ENCODE results near the gene CBX7. TPM values are rescaled to one million over a fixed set of nuclear protein-coding genes. Genes with fewer than 3 reads are reported as not detected.

CBX7 gene
- total and polyA plus RNA-seq, 2 experiments from 2014 or later, result 2.5 to 10.4 TPM

GRCh38 chr22:39150848-39151215, 1.6 kb downstream of the CBX7 start:
- Histone ChIP-seq H3K36me3 (ENCODE audit: low read depth) (no peaks in the 10 kb centered on the region), H3F3A (ENCODE audit: insufficient read depth) (peaks cover 8% of the 10 kb centered on the region; the same call in 1 of the 2 replicates), H3K27me3 (replicated peaks; ENCODE audit: insufficient read depth) (peaks cover 25% of the 10 kb centered on the region), H3K79me2 (ENCODE audit: insufficient read depth) (no peaks in the 10 kb centered on the region), H3K4me2 (ENCODE audit: unreplicated experiment) (no peak overlapping the region), H3K9ac (no peak overlapping the region), H3K4me1 (ENCODE audit: insufficient read depth) (peaks cover 3% of the 10 kb centered on the region; the same call in 1 of the 2 replicates), H3K4me3 (no peak overlapping the region), H3K9me2 (ENCODE audit: insufficient read depth) (no peaks in the 10 kb centered on the region), H2AFZ (no peak overlapping the region), H3K27ac (no peak overlapping the region), H4K20me1 (ENCODE audit: insufficient read depth) (no peaks in the 10 kb centered on the region), H3K9me3 (ENCODE audit: low read depth) (no peaks in the 10 kb centered on the region)
- TF ChIP-seq EZH2 (IDR thresholded peaks at IDR 0.05; ENCODE audit: insufficient read depth, poor library complexity, severe bottlenecking) (no peak), EZH2phosphoT487 (IDR thresholded peaks at IDR 0.05; ENCODE audit: insufficient read depth, low read depth) (no peak)
- WGBS, 2 experiments (ENCODE audit: low coverage in 1 of 2, low lambda C conversion rate in 2 of 2, missing lambda C conversion rate in 2 of 2), result 33% methylated on average over 6 of the region's 6 CpGs
- in situ Hi-C loops (cut with MboI), result loop anchor here (10.0 kb wide), 1 partner anchor 364 kb away; no protein-coding TSS in a partner anchor
- peak; percentile 26 for DNase-seq

GRCh38 chr22:39149915-39150847, 2.3 kb downstream of the CBX7 start:
- H3K9me2 ChIP-seq (ENCODE audit: insufficient read depth), result no peaks in the 10 kb centered on the region
- no peaks in the 10 kb centered on the region for H3K9me3 ChIP-seq (ENCODE audit: low read depth)
- H3K4me2 ChIP-seq (ENCODE audit: unreplicated experiment), result no peak overlapping the region
- peaks cover 8% of the 10 kb centered on the region; the same call in 1 of the 2 replicates for H3F3A ChIP-seq (ENCODE audit: insufficient read depth)
- in situ Hi-C loops (cut with MboI), result loop anchor here (10.0 kb wide), 1 partner anchor 365 kb away; no protein-coding TSS in a partner anchor
- no peak for DNase-seq
- H2AFZ ChIP-seq, result no peak overlapping the region
- H3K27ac ChIP-seq, result no peak overlapping the region
- TF ChIP-seq EZH2 (IDR thresholded peaks at IDR 0.05; ENCODE audit: insufficient read depth, poor library complexity, severe bottlenecking), result no peak
- TF ChIP-seq EZH2phosphoT487 (IDR thresholded peaks at IDR 0.05; ENCODE audit: insufficient read depth, low read depth), result no peak
- WGBS, 2 experiments (ENCODE audit: low coverage in 1 of 2, low lambda C conversion rate in 2 of 2, missing lambda C conversion rate in 2 of 2), result 68% methylated on average over 16 of the region's 16 CpGs
- no peaks in the 10 kb centered on the region for H3K36me3 ChIP-seq (ENCODE audit: low read depth)
- H3K4me3 ChIP-seq, result no peak overlapping the region
- no peak overlapping the region for H3K9ac ChIP-seq
- H3K4me1 ChIP-seq (ENCODE audit: insufficient read depth), result peaks cover 4% of the 10 kb centered on the region; the same call in 1 of the 2 replicates
- H3K27me3 ChIP-seq (replicated peaks; ENCODE audit: insufficient read depth), result peaks cover 19% of the 10 kb centered on the region
- no peaks in the 10 kb centered on the region for H3K79me2 ChIP-seq (ENCODE audit: insufficient read depth)
- H4K20me1 ChIP-seq (ENCODE audit: insufficient read depth), result no peaks in the 10 kb centered on the region

GRCh38 chr22:39148727-39149535, 3.5 kb downstream of the CBX7 start:
- Histone ChIP-seq H4K20me1 (ENCODE audit: insufficient read depth) (no peaks in the 10 kb centered on the region), H3K4me2 (ENCODE audit: unreplicated experiment) (no peak overlapping the region), H3K9me2 (ENCODE audit: insufficient read depth) (no peaks in the 10 kb centered on the region), H3K36me3 (ENCODE audit: low read depth) (no peaks in the 10 kb centered on the region), H3K9me3 (ENCODE audit: low read depth) (no peaks in the 10 kb centered on the region), H3K4me3 (no peak overlapping the region), H3K9ac (no peak overlapping the region), H3K27ac (no peak overlapping the region), H3K79me2 (ENCODE audit: insufficient read depth) (no peaks in the 10 kb centered on the region), H2AFZ (no peak overlapping the region), H3F3A (ENCODE audit: insufficient read depth) (peaks cover 3% of the 10 kb centered on the region; the same call in 1 of the 2 replicates), H3K27me3 (replicated peaks; ENCODE audit: insufficient read depth) (peaks cover 6% of the 10 kb centered on the region), H3K4me1 (ENCODE audit: insufficient read depth) (peaks cover 4% of the 10 kb centered on the region; the same call in 1 of the 2 replicates)
- WGBS, 2 experiments (ENCODE audit: low coverage in 1 of 2, low lambda C conversion rate in 2 of 2, missing lambda C conversion rate in 2 of 2), result 69% methylated on average over 8 to 9 of the region's 9 CpGs
- in situ Hi-C loops (cut with MboI), result no loop called here
- no peak for DNase-seq
- no peak for TF ChIP-seq EZH2phosphoT487 (IDR thresholded peaks at IDR 0.05; ENCODE audit: insufficient read depth, low read depth)
- no peak for TF ChIP-seq EZH2 (IDR thresholded peaks at IDR 0.05; ENCODE audit: insufficient read depth, poor library complexity, severe bottlenecking)

GRCh38 chr22:39148026-39148726, 4.3 kb downstream of the CBX7 start:
- 70 to 76% methylated on average over 16 of the region's 16 CpGs for whole genome bisulfite sequencing, 2 experiments (ENCODE audit: low coverage in 1 of 2, low lambda C conversion rate in 2 of 2, missing lambda C conversion rate in 2 of 2)
- in situ Hi-C loops (cut with MboI), result no loop called here
- no peaks in the 10 kb centered on the region for H3K9me2 ChIP-seq (ENCODE audit: insufficient read depth)

More at GRCh38 chr22:39148026-39148726, 4.3 kb downstream of the CBX7 start:
- H3K36me3 ChIP-seq (ENCODE audit: low read depth), result no peaks in the 10 kb centered on the region
- no peak overlapping the region for H3K4me3 ChIP-seq
- H3K79me2 ChIP-seq (ENCODE audit: insufficient read depth), result no peaks in the 10 kb centered on the region
- no peak overlapping the region for H3K4me2 ChIP-seq (ENCODE audit: unreplicated experiment)
- H3K27ac ChIP-seq, result no peak overlapping the region
- DNase-seq, result no peak
- no peaks in the 10 kb centered on the region for H4K20me1 ChIP-seq (ENCODE audit: insufficient read depth)
- H2AFZ ChIP-seq, result no peak overlapping the region
- TF ChIP-seq EZH2 (IDR thresholded peaks at IDR 0.05; ENCODE audit: insufficient read depth, poor library complexity, severe bottlenecking), result no peak
- no peaks in the 10 kb centered on the region for H3K9me3 ChIP-seq (ENCODE audit: low read depth)
- no peaks in the 10 kb centered on the region for H3K27me3 ChIP-seq (replicated peaks; ENCODE audit: insufficient read depth)
- peaks cover 4% of the 10 kb centered on the region; the same call in 1 of the 2 replicates for H3K4me1 ChIP-seq (ENCODE audit: insufficient read depth)
- H3F3A ChIP-seq (ENCODE audit: insufficient read depth), result no peaks in the 10 kb centered on the region; the same call in 1 of the 2 replicates
- H3K9ac ChIP-seq, result no peak overlapping the region
